DOHH2 (cell line): ENCODE data around the gene NIM1K.

Experiments used
- H3F3A ChIP-seq: fragments of 200-600 bp; sonication (generic), shearing (Covaris generic); 2 replicates; pipeline ENCODE4 v1.6.0; 2016; ENCODE audit warnings: antibody characterized with exemption, mild to moderate bottlenecking; ENCODE audit not compliant: control insufficient read depth, insufficient read depth
- H3K27ac ChIP-seq: fragments of 200-600 bp; sonication (generic); 2 replicates; pipeline ENCODE4 v1.5.1; 2014; ENCODE audit warnings: low read depth, mild to moderate bottlenecking, low read length, moderate library complexity
- H3K27me3 ChIP-seq: fragments of 200-600 bp; sonication (generic); 2 replicates; pipeline ENCODE4 v1.6.1; 2014; ENCODE audit warnings: mild to moderate bottlenecking, low read length, mixed read lengths; ENCODE audit not compliant: control insufficient read depth
- H3K36me3 ChIP-seq: fragments of 200-600 bp; sonication (generic); 2 replicates; pipeline ENCODE4 v1.6.1; 2014; ENCODE audit warnings: mild to moderate bottlenecking, low read length, moderate library complexity, mixed read lengths; ENCODE audit not compliant: control insufficient read depth
- H3K4me1 ChIP-seq: fragments of 200-600 bp; sonication (generic); 2 replicates; pipeline ENCODE4 v1.6.1; 2014; ENCODE audit warnings: mild to moderate bottlenecking, low read length, mixed read lengths; ENCODE audit not compliant: control insufficient read depth
- H3K4me2 ChIP-seq: fragments of 200-600 bp; sonication (generic); 2 replicates; pipeline ENCODE4 v1.6.0; 2014; ENCODE audit warnings: mild to moderate bottlenecking, low read length, moderate library complexity
- H3K4me3 ChIP-seq: fragments of 200-600 bp; sonication (generic); 2 replicates; pipeline ENCODE4 v1.5.1; 2014; ENCODE audit warnings: mild to moderate bottlenecking, low read length, mixed read lengths
- H3K79me2 ChIP-seq: fragments of 200-600 bp; sonication (generic); 2 replicates; pipeline ENCODE4 v1.6.1; 2014; ENCODE audit warnings: mild to moderate bottlenecking, low read length, mixed read lengths; ENCODE audit not compliant: control insufficient read depth
- H3K9me2 ChIP-seq: fragments of 200-600 bp; sonication (generic); replicated peaks from 2 replicates; pipeline ENCODE4 v1.6.1; 2014; ENCODE audit warnings: mild to moderate bottlenecking, low read length, mixed read lengths; ENCODE audit not compliant: control insufficient read depth
- H3K9me3 ChIP-seq: fragments of 200-600 bp; sonication (generic); 2 replicates; pipeline ENCODE4 v1.6.1; 2014; ENCODE audit warnings: antibody characterized with exemption, low read length, mixed read lengths; ENCODE audit not compliant: control insufficient read depth, insufficient read depth
- H4K20me1 ChIP-seq: fragments of 200-600 bp; sonication (generic); 2 replicates; pipeline ENCODE4 v1.6.0; 2014; ENCODE audit warnings: low read depth, mild to moderate bottlenecking, antibody characterized with exemption, low read length, moderate library complexity; ENCODE audit not compliant: control insufficient read depth, insufficient read depth
- EZH2phosphoT487 ChIP-seq: fragments of 200-600 bp; sonication (generic); IDR thresholded peaks from 2 replicates; pipeline ENCODE4 v1.6.1; 2017; ENCODE audit warnings: borderline replicate concordance, mild to moderate bottlenecking, antibody characterized with exemption, low read length, moderate library complexity, mixed read lengths
- TF ChIP-seq, protein P1 (sequence below): fragments of 200-600 bp; sonication (generic); IDR thresholded peaks from one replicate; pipeline ENCODE4 v1.5.1; 2014; ENCODE audit warnings: antibody characterized with exemption, mild to moderate bottlenecking, low read depth, low read length; ENCODE audit not compliant: poor library complexity, severe bottlenecking

The NIM1K gene

DNA sequence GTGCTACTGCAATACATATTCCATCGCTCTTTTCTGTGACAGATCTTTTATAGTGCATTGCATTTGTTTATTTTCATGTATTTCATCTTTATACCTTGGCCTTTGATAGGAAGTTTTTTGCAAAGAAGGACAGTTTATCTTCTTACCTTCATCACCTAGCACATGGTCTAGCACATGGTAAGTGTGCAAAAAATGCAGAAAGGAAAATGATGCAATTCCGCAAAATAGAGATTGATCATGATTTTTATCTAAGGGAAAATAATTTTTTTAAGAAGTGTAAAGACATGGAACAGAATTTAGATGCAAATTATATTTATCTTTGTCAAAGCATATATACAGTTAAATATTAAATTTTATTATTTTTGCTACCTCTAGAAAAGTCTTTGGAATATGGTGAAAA is 19.2 kb upstream of the NIM1K start:
- H4K20me1 ChIP-seq: no peaks in the 10 kb centered on the region

GRCh38 chr5:43174586-43174985 is 17.4 kb upstream of the NIM1K start:
- no peak overlapping the region for H3K4me2 ChIP-seq
- H4K20me1 ChIP-seq: no peaks in the 10 kb centered on the region
- no peaks in the 10 kb centered on the region for H3K9me2 ChIP-seq
- peaks cover 50% of the 10 kb centered on the region for H3K36me3 ChIP-seq
- H3K4me1 ChIP-seq: no peaks in the 10 kb centered on the region
- H3K27me3 ChIP-seq: no peaks in the 10 kb centered on the region
- peaks cover 5% of the 10 kb centered on the region; the same call in 1 of the 2 replicates for H3F3A ChIP-seq
- peaks cover 3% of the 10 kb centered on the region; the same call in 1 of the 2 replicates for H3K79me2 ChIP-seq
- no peak overlapping the region for H3K4me3 ChIP-seq
- no peak overlapping the region for H3K27ac ChIP-seq
- H3K9me3 ChIP-seq: no peaks in the 10 kb centered on the region
- TF ChIP-seq, protein P1, sequence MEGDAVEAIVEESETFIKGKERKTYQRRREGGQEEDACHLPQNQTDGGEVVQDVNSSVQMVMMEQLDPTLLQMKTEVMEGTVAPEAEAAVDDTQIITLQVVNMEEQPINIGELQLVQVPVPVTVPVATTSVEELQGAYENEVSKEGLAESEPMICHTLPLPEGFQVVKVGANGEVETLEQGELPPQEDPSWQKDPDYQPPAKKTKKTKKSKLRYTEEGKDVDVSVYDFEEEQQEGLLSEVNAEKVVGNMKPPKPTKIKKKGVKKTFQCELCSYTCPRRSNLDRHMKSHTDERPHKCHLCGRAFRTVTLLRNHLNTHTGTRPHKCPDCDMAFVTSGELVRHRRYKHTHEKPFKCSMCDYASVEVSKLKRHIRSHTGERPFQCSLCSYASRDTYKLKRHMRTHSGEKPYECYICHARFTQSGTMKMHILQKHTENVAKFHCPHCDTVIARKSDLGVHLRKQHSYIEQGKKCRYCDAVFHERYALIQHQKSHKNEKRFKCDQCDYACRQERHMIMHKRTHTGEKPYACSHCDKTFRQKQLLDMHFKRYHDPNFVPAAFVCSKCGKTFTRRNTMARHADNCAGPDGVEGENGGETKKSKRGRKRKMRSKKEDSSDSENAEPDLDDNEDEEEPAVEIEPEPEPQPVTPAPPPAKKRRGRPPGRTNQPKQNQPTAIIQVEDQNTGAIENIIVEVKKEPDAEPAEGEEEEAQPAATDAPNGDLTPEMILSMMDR: no peak

More for the DNA sequence above, 19.2 kb upstream of the NIM1K start:
- Histone ChIP-seq H3K36me3 (peaks cover 60% of the 10 kb centered on the region), H3K9me3 (no peaks in the 10 kb centered on the region), H3F3A (no peaks in the 10 kb centered on the region), H3K79me2 (peaks cover 5% of the 10 kb centered on the region; the same call in 1 of the 2 replicates), H3K27me3 (no peaks in the 10 kb centered on the region), H3K4me1 (no peaks in the 10 kb centered on the region), H3K9me2 (no peaks in the 10 kb centered on the region), H3K27ac (no peak overlapping the region), H3K4me3 (no peak overlapping the region), H3K4me2 (no peak overlapping the region)
- TF ChIP-seq, protein P1: no peak
- TF ChIP-seq EZH2phosphoT487: no peak

GRCh38 chr5:43179836-43180235 is 12.2 kb upstream of the NIM1K start:
- no peaks in the 10 kb centered on the region for H3K27me3 ChIP-seq
- H3K4me1 ChIP-seq: no peaks in the 10 kb centered on the region
- H3K36me3 ChIP-seq: peaks cover 21% of the 10 kb centered on the region
- H3F3A ChIP-seq: peaks cover 5% of the 10 kb centered on the region; the same call in 1 of the 2 replicates
- no peaks in the 10 kb centered on the region for H3K9me3 ChIP-seq
- H3K4me2 ChIP-seq: no peak overlapping the region
- H3K9me2 ChIP-seq: no peaks in the 10 kb centered on the region
- H4K20me1 ChIP-seq: no peaks in the 10 kb centered on the region
- no peak overlapping the region for H3K4me3 ChIP-seq
- no peaks in the 10 kb centered on the region for H3K79me2 ChIP-seq
- TF ChIP-seq EZH2phosphoT487: no peak
- TF ChIP-seq, protein P1: no peak
- H3K27ac ChIP-seq: no peak overlapping the region
